ENCODE data around the gene TEF. TPM values are rescaled to one million over a fixed set of nuclear protein-coding genes. Genes with fewer than 3 reads are reported as not detected.
A peak's percentile ranks its signal among the peaks of the same experiment; 100 is the strongest.

The TEF gene
- total and polyA plus RNA-seq, 8 donors: 6.7 to 29.1 (median 10.3) TPM

DNA sequence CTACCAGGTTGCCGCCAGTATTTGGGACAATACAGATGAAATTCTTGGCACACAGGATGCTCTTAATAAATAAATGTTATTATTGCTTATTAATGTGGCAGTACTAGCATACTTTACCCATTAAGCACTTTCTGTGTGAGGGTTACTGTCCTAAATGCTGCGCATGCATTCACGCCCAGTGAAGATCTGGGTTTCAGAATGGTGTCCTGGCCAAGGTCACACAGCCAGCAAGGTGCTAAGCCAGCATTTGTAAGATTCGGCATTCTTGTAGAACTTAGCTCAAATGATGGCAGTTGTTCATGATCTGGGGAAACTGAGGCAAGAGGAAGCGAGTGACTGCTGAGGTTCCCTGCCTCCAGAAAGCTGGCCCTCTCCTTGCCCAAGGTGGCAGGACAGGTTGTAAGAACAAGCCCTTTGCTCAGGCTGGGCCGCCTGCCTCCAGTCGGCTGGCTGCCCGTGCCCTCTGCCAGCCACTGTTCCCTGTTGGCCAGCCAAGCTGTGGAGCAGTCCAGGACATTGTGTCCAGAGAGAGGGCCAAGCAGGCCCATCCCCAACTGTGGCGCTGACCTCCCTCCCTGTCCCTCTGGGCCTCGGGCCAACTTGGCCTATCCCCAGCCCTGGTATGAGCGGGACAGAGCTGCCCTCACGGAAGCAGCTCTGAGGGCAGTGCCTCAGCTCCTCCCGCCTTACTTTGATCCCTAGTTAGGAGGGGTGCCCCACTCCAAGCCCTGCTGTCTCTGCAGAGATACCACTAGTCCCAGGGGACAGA, 36.1 kb downstream of the TEF start:
- H3K27me3 ChIP-seq: no peaks in the 10 kb centered on the region
- DNase-seq: peak; percentile 60 to 99
- H3K36me3 ChIP-seq: peaks cover 0 to 6% (median 3%) of the 10 kb centered on the region in 4 donors
- H3K4me1 ChIP-seq: peaks cover 47 to 60% (median 56%) of the 10 kb centered on the region in 4 donors
- H3K27ac ChIP-seq: peak overlapping the region; percentile 83 to 100 (median 99)
- intact Hi-C loops (cut with DNase I; ENCODE audit: low total_unique reads): no loop called here
- H3K4me3 ChIP-seq: peak overlapping the region in 1 of 4 donors; percentile 3
- H3K9me3 ChIP-seq: no peaks in the 10 kb centered on the region
- 25 to 48% (median 40%) methylated on average over 9 to 13 of the region's 13 CpGs for WGBS, 5 donors
- TF ChIP-seq POLR2AphosphoS5 (IDR thresholded peaks at IDR 0.05) (peak; percentile 97 to 100 (median 98)), EP300 (IDR thresholded peaks at IDR 0.05) (peak; percentile 99), POLR2A (IDR thresholded peaks at IDR 0.05) (no peak), CTCF (IDR thresholded peaks at IDR 0.05) (peak in 1 of 7 experiments; percentile 20)

- WGBS, 5 donors: 59 to 83% (median 69%) methylated on average over 8 to 9 of the region's 9 CpGs
- H3K9me3 ChIP-seq: no peaks in the 10 kb centered on the region
- H3K4me1 ChIP-seq: peaks cover 44 to 55% (median 53%) of the 10 kb centered on the region in 4 donors
- no peaks in the 10 kb centered on the region for H3K27me3 ChIP-seq
- TF ChIP-seq POLR2AphosphoS5 (IDR thresholded peaks at IDR 0.05): no peak
- no peak for TF ChIP-seq CTCF (IDR thresholded peaks at IDR 0.05)
- no peak for TF ChIP-seq EP300 (IDR thresholded peaks at IDR 0.05)
- no peak for TF ChIP-seq POLR2A (IDR thresholded peaks at IDR 0.05)
- peak overlapping the region; percentile 83 to 100 (median 99) for H3K27ac ChIP-seq
- peaks cover 3 to 15% (median 12%) of the 10 kb centered on the region in 4 donors for H3K36me3 ChIP-seq
- H3K4me3 ChIP-seq: peak overlapping the region in 1 of 4 donors; percentile 3
- intact Hi-C loops (cut with DNase I; ENCODE audit: low total_unique reads): no loop called here
- no peak for DNase-seq
These were observed 37.0 kb downstream of the TEF start for GRCh38 chr22:41418717-41419116.

DNA sequence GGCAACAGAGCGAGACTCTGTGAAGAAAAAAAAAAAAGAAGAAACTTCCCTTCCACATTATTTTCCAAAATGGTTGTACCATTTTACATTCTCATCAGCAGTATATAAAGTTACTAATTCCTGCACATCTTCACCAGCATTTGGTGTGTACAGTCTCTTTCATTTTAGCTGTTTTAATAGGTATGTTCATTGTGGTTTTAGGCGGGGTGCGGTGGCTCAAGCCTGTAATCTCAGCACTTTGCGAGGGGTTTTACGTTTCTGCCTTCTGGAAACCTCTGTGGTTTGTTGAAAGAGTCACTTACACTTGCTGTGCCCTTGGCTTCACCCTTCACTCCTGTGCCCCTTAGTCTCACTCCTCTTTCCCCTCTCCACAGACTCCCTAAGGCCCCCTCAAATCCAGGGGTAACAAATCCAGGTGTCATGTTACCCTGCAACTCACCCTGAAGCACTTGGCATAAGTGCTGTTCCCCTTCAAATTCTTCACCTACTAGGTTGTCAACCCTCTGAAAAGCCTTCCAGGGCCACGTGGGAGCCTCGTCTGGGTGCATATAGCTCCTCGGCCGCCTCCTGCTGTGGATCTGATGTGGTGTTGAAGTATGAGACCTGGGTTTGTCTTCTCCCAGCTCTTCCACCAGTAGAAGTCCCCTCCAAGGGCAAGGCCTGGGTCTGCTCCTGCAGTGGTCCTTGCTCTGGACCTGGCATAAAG, 44.1 kb downstream of the TEF start:
- no peak for DNase-seq
- no peaks in the 10 kb centered on the region for H3K27me3 ChIP-seq
- WGBS, 5 donors: 60 to 67% (median 64%) methylated on average over 9 of the region's 9 CpGs
- TF ChIP-seq POLR2AphosphoS5 (IDR thresholded peaks at IDR 0.05) (no peak), POLR2A (IDR thresholded peaks at IDR 0.05) (no peak), CTCF (IDR thresholded peaks at IDR 0.05) (no peak), EP300 (IDR thresholded peaks at IDR 0.05) (no peak)
- peaks cover 3 to 58% (median 47%) of the 10 kb centered on the region in 4 donors for H3K36me3 ChIP-seq
- no peak overlapping the region for H3K27ac ChIP-seq
- no peak overlapping the region for H3K4me3 ChIP-seq
- no peaks in the 10 kb centered on the region for H3K4me1 ChIP-seq
- no peaks in the 10 kb centered on the region for H3K9me3 ChIP-seq
- intact Hi-C loops (cut with DNase I; ENCODE audit: low total_unique reads): no loop called here

DNA sequence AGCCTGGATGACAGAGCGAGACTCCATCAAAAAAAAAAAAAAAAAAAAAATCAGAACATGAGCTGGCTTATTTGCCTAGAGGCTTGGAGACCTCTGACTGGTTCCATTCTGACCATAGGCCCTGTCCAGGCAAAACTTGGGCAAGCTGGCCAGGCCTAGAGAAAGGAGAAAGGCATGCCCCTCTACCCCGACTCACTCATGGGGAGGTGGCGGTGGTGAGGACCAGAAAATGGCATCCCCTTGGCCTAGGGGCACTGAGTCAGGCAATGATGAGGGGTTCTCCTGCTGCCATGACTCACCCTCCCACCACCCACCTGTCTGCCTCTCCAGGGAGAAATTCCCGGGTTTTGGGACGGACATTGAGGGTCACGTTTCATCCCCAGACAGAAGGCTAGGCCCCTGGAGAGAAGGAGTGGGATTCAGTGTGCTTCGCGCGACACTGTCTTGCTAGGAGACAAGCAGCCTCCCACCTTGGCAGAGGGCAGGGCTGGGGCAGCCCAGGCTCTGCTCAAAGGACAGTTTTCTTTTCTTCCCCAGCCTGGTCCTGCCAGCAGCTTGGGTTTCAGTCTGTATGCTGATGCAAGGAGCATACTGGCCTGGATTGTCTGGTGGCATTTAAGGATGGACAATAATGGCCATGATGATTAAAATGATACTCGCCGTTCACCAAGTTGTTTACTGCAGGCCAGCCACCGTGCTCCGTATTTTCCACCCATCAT, 47.6 kb downstream of the TEF start:
- TF ChIP-seq CTCF (IDR thresholded peaks at IDR 0.05): no peak
- no peak for TF ChIP-seq POLR2AphosphoS5 (IDR thresholded peaks at IDR 0.05)
- TF ChIP-seq EP300 (IDR thresholded peaks at IDR 0.05): no peak
- TF ChIP-seq POLR2A (IDR thresholded peaks at IDR 0.05): no peak
- intact Hi-C loops (cut with DNase I; ENCODE audit: low total_unique reads): no loop called here
- WGBS, 5 donors: 86 to 94% (median 91%) methylated on average over 13 of the region's 13 CpGs
- Histone ChIP-seq H3K4me3 (no peak overlapping the region), H3K27ac (peak overlapping the region in 1 of 5 donors; percentile 26), H3K9me3 (no peaks in the 10 kb centered on the region), H3K4me1 (peaks cover 0 to 25% (median 11%) of the 10 kb centered on the region in 4 donors), H3K27me3 (no peaks in the 10 kb centered on the region), H3K36me3 (peaks cover 12 to 69% (median 60%) of the 10 kb centered on the region in 4 donors)
- no peak for DNase-seq
